GM18870 (cell line): ENCODE results near the gene ISCA2.

Source experiments
- ATAC-seq: cut with Tn5 transposase; IDR thresholded peaks from one replicate; pipeline ENCODE4 v1.9.1; 2021; ENCODE audit warnings: moderate library complexity; ENCODE audit not compliant: unreplicated experiment

The ISCA2 gene

DNA sequence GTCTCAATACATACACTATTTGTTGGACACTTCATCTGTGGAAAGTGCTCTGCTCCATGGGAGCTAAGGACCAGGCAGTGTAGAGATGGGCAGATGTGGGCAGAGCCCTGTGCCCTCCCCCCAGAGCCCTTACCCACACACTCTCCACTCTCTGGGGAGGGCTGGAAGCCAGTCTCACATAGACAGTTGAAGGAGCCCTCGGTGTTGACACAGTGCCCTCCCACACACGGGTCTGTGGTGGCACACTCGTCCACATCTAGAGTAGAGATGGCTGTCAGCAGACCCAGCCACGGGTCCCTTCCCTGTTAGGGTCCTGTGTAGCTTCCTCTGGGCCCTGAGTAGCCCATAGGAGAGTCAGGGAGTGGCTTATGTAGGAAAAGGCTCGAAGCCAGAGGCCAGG lies 14.3 kb downstream of the ISCA2 start:
- ATAC-seq, result no peak

DNA sequence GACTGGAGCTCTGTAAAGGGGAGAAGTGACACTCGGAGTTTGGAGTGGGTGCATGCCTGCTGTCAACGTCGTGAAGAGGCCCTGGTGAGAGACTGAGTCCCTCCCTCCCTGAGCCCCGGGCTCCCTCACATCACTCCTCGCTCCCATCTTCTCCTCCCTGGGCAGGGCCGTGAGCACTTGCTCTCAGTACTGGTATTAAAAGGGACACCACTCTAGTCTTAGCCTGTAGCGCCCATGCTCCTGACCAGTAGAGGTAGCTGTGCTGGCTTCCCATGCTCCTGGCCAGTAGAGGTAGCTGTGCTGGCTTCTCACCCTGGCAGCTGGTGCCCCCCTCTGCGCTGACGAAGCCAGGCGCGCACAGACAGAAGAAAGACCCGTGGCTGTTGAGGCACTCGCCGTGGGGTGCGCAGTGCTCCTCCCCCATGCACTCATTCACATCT lies 14.7 kb downstream of the ISCA2 start:
- ATAC-seq, result no peak

DNA sequence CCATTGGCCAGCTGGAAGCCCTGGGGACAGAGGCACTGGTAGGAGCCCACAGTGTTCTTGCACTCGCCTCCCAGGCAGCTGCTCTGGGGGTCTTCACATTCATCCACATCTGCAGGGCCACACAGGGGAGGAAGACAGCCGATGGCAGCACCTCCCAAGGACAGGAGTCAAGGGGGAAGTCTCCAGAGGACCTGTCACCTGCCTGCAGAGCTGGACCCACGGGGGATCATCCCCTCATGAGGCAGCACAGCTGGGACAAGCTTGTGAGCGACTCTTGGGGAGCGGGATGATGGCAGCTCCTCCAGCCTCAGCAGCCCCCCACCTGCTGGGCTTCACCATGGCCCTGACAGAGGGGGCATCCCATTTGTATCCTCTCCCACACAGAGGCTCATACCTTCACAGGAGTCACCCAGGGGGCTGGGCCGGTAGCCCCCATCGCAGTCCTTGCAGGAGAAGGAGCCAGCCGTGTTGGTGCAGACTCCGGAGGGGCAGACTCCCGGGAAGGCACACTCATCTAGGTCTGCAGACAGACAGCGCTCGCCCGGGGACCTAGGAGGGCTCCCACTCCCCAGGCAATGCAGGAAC lies 15.4 kb downstream of the ISCA2 start:
- no peak for ATAC-seq

DNA sequence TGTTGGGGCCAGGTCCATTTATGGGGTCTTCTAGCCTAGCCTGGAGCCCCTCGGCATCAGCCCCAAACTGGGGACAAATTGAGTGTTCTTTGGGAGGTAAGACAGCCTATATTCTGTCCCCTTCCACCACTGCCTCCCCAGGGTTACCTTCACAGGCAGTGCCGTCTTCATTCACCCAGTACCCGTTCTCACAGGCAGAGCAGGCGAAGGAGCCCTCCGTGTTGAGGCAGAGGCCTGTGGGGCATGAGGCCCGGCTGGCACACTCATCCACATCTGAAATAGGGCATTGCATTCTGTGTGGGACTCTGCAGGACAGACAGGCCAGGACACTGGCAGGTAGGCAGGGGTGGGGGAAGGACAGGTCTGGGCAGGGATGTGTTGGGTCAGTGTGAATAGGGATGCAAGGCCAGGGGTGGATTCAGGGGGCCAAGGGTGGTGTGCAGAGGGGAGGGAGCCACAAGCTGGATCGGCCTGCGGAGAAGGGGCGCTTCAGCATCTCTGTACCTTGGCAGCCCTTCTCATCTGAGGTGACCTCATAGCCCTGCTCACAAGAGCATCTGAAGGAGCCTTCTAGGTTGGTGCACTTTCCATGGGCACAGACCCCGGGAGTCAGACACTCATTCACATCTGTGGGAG lies 16.1 kb downstream of the ISCA2 start:
- no peak for ATAC-seq

DNA sequence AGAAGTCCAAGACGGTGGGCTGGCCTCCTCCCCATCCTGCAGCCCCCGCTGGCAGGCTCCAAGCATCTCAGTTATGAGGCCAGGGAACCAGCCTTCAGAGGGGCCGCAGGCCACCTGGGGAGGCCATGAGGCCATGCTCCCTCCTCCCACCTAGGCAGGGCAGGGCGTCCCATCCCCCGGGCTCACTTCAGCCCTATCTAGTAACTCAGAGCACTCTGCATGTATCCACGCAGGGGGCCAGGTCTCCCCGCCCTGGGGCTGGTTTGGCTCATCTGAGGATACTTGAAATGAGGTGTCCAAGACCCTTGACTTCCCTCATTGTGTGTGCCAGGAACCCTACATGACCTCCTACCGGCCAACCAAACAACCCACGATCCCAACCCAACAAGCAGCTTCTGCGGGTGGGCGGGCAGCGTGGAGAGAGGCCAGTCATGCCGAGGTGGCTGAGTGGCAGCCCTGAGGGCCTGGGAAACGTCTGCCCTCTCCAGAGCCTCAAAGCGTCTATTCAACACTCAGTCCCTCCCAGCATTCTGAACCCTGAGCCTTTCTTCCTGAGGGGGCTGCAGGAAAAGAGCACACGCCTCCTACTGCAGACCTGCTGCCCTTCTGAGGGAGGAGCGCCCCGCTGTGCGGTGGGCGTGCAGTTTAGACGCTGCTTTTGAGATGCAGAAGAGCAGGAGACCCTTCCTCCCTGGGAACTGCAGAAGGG lies 16.8 kb downstream of the ISCA2 start:
- no peak for ATAC-seq

DNA sequence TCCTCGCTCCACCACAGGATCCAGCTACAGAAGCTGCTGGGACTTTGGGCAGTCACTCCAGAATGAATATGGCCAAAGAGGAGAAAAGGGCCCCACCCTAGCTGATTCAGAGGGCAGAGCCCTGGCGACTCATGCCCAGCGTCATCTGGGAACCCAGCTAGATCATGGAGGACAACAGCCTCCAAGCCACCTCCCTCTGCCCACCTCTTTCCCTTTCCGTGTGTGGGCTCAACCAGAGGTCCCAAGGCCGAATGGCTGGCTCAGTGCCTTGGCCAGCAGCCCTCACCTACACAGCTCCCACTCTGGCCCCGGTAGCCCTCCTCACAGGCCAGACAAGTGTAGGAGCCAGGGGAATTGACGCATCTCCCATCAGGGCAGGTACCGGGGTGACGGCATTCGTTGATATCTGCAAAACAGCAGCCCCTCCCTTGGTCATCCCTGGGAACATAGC lies 17.4 kb downstream of the ISCA2 start:
- no peak for ATAC-seq

DNA sequence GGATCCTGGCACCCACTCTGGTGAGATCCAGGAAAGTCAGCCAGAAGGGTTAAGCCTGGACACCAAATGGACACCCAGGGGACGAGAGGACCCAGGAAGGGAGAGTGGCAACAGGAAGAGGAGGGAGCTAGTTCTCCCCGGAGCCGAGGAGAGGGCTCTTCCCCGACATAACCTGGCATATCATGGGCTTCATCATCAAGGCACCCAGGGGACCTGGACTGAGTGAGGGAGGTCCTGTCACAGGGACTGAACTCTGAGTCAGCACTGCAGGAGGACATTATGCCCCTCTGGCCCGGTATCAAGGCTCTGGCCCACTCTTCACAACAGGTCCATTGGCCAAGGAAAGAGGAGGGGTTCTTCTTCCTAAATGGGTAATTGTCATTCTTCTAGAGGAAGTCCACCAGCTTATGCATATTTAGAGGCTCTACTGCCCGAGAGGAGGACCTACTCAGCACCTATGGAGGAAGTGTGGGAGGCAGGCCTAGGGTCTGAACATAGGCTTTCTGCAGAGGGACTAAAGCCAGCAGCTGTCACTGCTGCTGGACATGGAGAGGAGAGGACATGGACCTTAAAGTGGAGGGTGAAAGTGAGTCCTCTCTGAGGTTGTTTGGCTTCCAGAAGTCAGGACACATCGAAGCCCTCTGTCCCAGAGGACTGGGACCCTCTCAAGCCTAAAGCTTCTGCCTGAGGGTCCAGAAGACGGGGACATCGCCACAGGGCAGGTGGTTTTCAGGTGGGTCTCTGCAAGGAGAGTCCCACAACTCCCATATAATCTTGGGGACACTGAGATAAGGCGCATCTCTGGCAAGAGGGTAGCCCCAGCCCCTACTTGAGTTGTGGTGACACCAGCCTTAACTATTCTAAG lies 18.6 kb downstream of the ISCA2 start:
- ATAC-seq, result no peak

DNA sequence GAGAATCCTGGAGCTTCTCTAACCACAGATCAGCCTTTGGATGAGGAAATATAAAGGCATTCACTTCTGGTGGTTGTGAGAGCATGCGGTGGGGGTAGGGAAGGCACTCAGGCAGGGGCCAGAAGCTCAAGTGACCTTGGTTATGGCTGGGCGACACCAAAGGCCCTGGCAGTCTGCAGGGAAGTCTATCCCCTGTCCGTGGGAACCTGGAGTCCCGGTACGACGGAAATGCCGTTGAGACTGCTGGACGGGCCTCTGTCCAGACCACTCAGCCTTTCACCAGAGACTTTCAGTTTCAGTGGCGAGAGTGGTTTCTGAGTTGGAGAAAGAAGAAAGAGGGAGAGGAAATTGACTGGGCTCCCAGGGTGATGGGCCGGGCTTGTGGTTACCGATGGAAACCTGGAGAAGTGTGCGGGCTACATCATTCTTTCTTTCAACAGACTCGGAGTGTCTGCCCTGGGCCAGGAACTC lies 20.9 kb downstream of the ISCA2 start:
- ATAC-seq, result no peak

DNA sequence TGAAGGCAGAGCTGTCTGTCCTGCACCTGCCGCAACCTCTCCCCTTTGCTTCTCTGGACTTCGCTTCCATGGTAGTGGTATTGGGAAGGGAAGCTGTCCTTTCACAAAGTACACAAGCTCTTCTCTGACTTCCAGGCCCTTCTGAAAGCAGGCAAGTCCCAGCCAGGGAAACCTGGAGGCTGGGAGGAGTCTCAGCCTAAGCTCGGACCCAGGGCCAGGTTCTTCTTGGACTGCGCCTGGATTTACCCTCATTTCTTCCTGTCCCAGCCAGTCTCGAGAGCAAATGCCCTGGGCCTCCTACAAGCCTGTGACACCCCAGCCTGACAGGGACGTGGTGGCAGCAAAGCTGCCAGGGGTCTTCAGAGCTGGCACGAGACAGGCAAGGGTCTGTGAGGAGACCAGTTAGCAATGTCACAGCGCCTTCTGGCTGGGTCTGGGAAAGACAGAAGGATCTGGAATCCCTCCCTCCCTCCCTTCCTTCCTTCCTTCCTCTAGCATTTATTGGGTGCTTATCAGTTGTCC lies 22.4 kb downstream of the ISCA2 start:
- ATAC-seq, result no peak

DNA sequence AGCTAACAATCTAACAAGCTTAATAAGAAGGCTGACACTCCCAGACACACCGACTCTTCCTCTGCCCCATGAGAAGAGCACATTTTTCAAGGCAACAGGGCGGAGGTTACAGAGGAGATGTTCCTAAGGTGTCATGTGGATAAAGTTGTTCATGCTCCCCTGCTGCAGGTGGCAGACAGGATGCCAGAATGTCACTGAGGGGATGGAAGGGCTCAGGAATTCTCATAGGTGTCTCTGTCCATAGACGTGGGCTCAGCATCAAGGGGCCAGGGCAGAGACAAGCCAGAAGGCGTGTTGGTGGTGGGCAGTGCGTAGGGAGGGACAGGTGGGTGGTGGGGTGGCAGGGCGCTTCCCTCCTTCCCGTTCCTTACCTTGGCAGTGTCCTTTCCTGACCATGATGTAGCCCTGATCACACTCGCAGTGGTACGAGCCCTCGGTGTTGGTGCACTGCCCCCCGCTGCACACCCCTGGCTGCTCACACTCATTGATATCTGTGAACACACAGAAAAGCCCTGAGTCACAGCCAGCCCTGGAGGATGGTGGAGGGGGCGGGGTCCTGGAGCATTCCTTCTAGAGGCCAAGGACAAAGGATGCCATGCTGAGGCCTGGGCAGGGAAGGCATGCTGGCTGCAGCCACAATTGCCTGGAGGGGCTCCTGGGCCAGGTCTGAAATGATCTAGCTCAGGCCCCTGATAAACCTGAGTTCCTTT lies 23.0 kb downstream of the ISCA2 start:
- no peak for ATAC-seq

DNA sequence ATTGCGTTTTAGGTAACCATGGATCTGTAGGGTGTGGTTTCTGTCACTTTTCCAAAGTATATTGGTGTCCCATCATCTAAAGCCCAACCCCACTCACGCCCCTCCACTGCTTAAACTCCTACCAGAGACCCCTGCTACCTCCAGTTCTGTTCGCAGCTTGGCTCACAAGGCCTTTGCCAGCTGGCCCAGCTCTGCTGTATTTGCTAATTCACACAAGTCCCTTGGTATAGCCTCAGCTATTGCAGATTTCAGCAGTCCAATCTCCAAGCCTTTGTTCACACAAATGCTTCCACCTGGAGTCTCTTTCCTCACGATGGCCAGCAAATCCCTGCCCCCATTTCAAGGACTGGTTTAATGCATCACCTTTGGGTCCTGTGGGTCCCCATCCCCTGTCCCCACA lies 24.2 kb downstream of the ISCA2 start:
- no peak for ATAC-seq

DNA sequence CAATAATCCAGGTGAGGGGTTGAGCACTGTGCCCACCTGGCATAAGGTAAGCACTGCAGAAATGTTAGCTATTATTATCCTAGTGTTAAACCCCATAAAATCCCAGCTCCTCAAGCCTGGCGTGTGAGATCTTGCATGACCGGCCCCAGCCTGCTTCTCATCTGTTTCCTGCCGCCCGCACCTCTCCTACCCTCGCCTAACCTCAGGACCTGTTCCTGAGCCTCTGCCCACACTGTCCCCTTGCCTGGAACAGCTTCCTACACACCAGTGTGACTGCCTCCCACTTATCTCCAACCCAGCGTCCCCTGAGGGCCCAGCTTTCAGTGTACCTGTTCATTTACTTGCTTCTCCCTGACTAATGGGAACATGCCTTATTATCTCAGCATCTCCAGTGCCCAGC lies 24.7 kb downstream of the ISCA2 start:
- no peak for ATAC-seq

DNA sequence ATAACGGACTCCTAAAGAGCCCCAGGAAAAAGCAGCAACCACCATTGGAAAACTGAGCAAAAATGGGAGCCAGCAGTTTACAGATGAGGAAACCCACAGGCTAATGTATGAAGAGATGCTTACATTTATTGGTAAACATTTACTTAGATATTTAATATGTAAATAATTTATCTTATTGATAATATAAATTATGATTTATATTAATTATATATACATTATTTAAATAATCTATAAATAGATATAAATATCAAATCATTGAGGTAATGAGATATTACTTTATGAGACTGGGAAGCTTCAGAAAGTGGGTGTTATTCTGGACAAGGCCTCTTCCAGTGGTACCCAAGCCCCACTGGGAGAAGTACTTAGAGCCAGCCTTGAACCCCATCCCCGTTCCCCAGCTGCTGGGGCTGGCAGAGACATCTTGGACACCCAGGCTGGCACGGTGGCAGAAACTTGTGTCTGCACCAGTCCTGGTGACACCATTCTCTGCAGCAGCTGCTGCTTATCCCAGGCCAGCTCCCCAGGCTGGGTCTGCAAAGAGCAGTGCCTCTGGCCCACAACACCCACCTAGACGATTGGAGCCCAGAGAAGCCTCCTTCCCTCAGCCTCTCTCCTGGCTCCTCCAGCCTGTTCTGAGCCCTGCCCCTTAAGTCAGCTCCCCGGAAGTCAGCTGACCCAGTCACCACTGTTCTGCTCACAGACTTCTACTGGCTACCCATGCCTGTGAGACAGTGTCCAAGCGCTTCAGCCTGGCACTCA lies 25.9 kb downstream of the ISCA2 start:
- ATAC-seq, result no peak

DNA sequence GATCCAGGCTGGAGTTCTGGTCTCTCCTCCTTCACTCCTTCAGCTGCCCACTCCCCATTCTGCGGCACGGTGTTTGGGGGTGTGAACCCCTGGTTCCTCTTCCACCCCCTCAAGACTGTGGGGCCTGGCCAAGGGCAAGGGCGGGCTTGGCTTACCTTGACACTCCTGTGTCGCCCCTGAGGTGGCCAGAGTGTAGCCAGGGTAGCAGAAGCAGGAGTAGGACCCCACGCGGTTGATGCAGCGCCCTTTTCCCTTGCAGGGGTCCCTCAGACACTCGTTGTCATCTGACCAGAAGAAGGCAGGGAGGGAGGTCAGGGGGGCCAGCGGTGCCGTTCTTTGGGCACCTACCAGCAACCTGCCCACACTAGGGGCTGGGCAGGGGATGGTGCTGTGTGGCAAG lies 28.2 kb downstream of the ISCA2 start:
- ATAC-seq, result no peak

DNA sequence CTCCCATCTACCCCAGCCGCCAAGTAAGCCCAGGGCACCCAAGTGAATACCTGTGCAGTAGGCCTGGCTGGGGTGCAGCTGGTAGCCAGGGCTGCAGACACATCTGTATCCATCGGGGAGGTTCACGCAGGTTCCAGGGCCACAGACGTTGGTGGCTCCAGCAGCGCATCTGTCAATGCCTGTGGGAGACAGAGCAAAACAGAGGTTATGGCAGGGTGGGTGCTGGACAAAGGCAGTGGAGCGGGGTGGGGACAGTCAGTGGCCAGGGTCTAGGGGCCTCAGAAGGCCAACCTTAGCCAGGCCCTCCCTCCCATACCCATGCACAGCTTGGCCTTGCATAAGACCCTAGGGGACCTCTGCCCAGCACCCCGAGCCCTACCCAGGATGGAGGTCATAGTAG lies 29.2 kb downstream of the ISCA2 start:
- ATAC-seq, result no peak

DNA sequence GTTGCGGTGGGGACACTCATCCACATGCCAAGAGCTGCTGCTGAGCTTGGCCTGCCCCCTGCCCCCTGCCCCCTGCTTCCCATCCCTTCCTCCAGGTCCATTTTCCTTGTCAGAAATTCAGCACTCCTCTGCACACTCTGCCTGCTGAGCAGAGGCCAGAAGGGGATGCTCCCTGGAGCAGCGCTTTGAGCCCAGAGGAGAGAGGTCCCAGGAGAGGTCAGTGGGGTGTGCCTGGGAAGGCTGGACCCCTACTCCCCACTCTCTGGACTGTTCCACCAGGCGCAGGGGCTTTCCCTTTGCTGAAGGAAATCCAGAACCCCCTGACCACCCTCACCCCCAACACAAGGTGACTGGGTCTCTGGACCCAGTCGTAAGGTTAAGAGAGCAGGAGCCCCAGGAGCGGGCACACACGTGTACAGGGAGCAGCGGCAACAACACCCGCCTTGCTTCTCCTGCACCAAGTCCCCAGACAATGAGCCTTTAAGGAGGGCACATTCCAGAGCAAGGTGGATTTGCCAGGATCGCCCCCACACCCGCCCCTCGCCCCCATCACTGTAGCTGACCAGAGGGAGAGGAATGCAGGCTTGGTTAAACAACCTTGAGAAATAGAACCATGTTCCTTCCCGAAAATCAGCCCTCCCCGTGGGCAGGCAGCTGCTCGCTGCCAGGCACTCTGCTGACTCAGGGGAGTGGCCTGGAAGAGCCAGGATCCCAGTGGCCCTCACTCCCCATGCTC lies 30.7 kb downstream of the ISCA2 start:
- ATAC-seq, result no peak

DNA sequence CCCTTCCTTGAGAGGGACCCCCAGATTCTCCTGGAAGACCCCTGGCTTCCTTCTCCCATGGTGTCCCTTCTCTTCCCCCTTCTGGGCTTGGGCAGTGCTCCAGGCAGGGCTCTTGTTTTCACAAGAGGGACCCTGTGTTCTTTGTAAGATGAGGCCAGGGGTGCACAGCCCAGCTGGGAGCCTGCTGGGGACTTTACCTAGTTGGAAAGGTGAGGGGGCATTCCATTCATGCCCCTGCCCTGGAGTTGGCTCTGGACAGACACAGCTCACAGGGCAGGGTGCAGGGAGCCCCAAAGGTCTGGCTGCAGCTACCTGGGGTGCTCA lies 31.2 kb downstream of the ISCA2 start:
- no peak for ATAC-seq

DNA sequence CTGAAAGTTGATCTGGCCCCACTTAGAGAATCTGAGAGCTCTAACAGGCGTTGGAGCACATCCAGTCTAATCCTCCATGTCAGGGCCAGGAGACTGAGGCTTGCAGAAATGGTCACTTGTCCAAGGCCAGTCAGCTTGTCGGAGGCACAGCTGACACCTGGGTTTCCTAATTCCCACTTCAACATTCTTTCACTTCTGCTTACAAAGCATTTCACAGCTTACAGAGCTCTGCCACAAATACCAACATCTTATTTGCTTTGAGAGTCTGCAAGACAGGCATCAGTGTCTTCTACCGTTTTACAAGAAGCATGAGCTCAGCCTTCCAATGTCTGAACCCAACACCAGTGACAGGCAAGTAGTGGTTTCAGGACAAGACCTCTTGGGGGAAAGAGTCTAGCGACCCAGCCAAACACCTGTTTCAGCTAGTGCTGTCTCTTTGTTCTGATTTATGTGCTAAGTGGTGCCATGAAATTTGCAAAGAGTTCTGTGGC lies 31.8 kb downstream of the ISCA2 start:
- no peak for ATAC-seq
